GM21786 (cell line): Measurements from ENCODE around the gene PODN.

Source experiments
- ATAC-seq: cut with Tn5 transposase; IDR thresholded peaks from one replicate; pipeline ENCODE4 v1.9.1; 2021; ENCODE audit not compliant: unreplicated experiment

Gene PODN

GRCh38 chr1:53050310-53050709 is 11.7 kb upstream of the PODN start:
- ATAC-seq: no peak

- ATAC-seq: no peak
Measured at GRCh38 chr1:53051676-53052075, 10.3 kb upstream of the PODN start.

GRCh38 chr1:53057127-53057526 is 4.9 kb upstream of the PODN start:
- no peak for ATAC-seq

GRCh38 chr1:53060579-53060978 is 1.4 kb upstream of the PODN start:
- ATAC-seq: no peak

- no peak for ATAC-seq
Measured at GRCh38 chr1:53061123-53061858, 722 bp upstream of the PODN start.

GRCh38 chr1:53062708-53063591 is 937 bp downstream of the PODN start:
- no peak for ATAC-seq

- no peak for ATAC-seq
Measured at GRCh38 chr1:53063744-53064515, 1.9 kb downstream of the PODN start.

GRCh38 chr1:53065391-53065790 is 3.4 kb downstream of the PODN start:
- no peak for ATAC-seq

- ATAC-seq: no peak
Measured at GRCh38 chr1:53066488-53066887, 4.5 kb downstream of the PODN start.

GRCh38 chr1:53066891-53067738 is 5.1 kb downstream of the PODN start:
- ATAC-seq: no peak

- no peak for ATAC-seq
Measured at GRCh38 chr1:53067886-53068285, 5.9 kb downstream of the PODN start.

- no peak for ATAC-seq
Measured at GRCh38 chr1:53068314-53069099, 6.5 kb downstream of the PODN start.

GRCh38 chr1:53069265-53069662 is 7.3 kb downstream of the PODN start:
- ATAC-seq: no peak

GRCh38 chr1:53069663-53070327 is 7.8 kb downstream of the PODN start:
- no peak for ATAC-seq

GRCh38 chr1:53070621-53071020 is 8.6 kb downstream of the PODN start:
- no peak for ATAC-seq

GRCh38 chr1:53071167-53071865 is 9.3 kb downstream of the PODN start:
- no peak for ATAC-seq

GRCh38 chr1:53071915-53072314 is 9.9 kb downstream of the PODN start:
- no peak for ATAC-seq

GRCh38 chr1:53073287-53073686 is 11.3 kb downstream of the PODN start:
- no peak for ATAC-seq

- no peak for ATAC-seq
Measured at GRCh38 chr1:53073868-53074311, 11.9 kb downstream of the PODN start.
